Endothelial cell of umbilical vein (primary cell): ENCODE results near the gene PIP4P1. TPM values are rescaled to one million over a fixed set of nuclear protein-coding genes. Genes with fewer than 3 reads are reported as not detected.

Experiments used
- BruUV-seq: library from RNA; stranded (reverse); fragments of 400-500 nt; replicated peaks from 2 replicates; lab custom pipeline; 2021; lab: Mats Ljungman, UMichigan
- CTCF ChIA-PET: fragments of 300-600, 350-600 bp; sonication (Branson Sonifier 250); formaldehyde crosslinking; loops from one replicate; lab custom pipeline; 2021; ENCODE audit warnings: antibody characterized with exemption, inconsistent platforms; lab: Charles Lee
- POLR2A ChIA-PET: fragments of 300-600, 350-600 bp; sonication (Branson Sonifier 250); formaldehyde crosslinking; loops from one replicate; lab custom pipeline; 2021; ENCODE audit warnings: antibody characterized with exemption, inconsistent platforms; lab: Charles Lee
- DNase-seq: peaks from one replicate; pipeline ENCODE4 v3.0.0-alpha.2; 2011; ENCODE audit warnings: low read depth, low spot score
- FAIRE-seq: peaks from 2 replicates; lab custom pipeline; 2011; peaks lifted over from hg19 to GRCh38; lab: Jason Lieb, UNC
- H2AFZ ChIP-seq: 2 replicates; pipeline ENCODE4 v1.6.0; 2012; ENCODE audit warnings: low read depth, low read length, control low read depth, inconsistent platforms
- H3K27ac ChIP-seq: 2 replicates; pipeline ENCODE4 v1.5.1; 2011; ENCODE audit warnings: low read depth, mild to moderate bottlenecking, control low read depth, low read length, moderate library complexity; ENCODE audit not compliant: insufficient read depth
- H3K27me3 ChIP-seq, 2 experiments: 2 replicates each; pipeline versions ENCODE4 v1.6.0 to v1.6.1; 2011; ENCODE audit warnings: low read length in 2 of 2, mixed read lengths in 1 of 2; ENCODE audit not compliant: control insufficient read depth in 2 of 2, insufficient read depth in 2 of 2
- H3K36me3 ChIP-seq, 2 experiments: 2 replicates in 1 of 2; 3 replicates in 1 of 2; pipeline ENCODE4 v1.5.1; 2011; ENCODE audit warnings: low read length in 2 of 2, mild to moderate bottlenecking in 1 of 2, moderate library complexity in 1 of 2; ENCODE audit not compliant: control insufficient read depth in 2 of 2, insufficient read depth in 2 of 2; ENCODE audit errors: extremely low read depth in 1 of 2
- H3K4me1 ChIP-seq: 3 replicates; pipeline ENCODE4 v1.5.1; 2011; ENCODE audit warnings: mild to moderate bottlenecking, low read length; ENCODE audit not compliant: control insufficient read depth, insufficient read depth; ENCODE audit errors: extremely low read depth
- H3K4me2 ChIP-seq: 2 replicates; pipeline ENCODE4 v1.6.1; 2011; ENCODE audit warnings: low read length, control low read depth, mixed read lengths; ENCODE audit not compliant: insufficient read depth
- H3K4me3 ChIP-seq, 3 experiments: fragments of 200-600 bp in 1 of 3; sonication (generic), shearing (Covaris generic) in 1 of 3; replicated peaks in 1 of 3; 2 replicates each; pipeline ENCODE4 v1.5.1; 2011 to 2016; ENCODE audit warnings: control low read depth in 3 of 3, low read length in 3 of 3, mild to moderate bottlenecking in 2 of 3, inconsistent platforms in 1 of 3, low read depth in 1 of 3, moderate library complexity in 1 of 3; ENCODE audit not compliant: insufficient read depth in 1 of 3
- H3K79me2 ChIP-seq: 2 replicates; pipeline ENCODE4 v1.6.0; 2012; ENCODE audit warnings: low read length, inconsistent platforms; ENCODE audit not compliant: control insufficient read depth, insufficient read depth
- H3K9ac ChIP-seq: replicated peaks from 2 replicates; pipeline ENCODE3; 2011; ENCODE audit warnings: low read length, control low read depth; ENCODE audit not compliant: insufficient read depth; ENCODE audit errors: extremely low read depth
- H3K9me1 ChIP-seq: replicated peaks from 3 replicates; pipeline ENCODE4 v1.6.0; 2011; ENCODE audit warnings: mild to moderate bottlenecking, low read length; ENCODE audit not compliant: control insufficient read depth, insufficient read depth; ENCODE audit errors: extremely low read depth
- H3K9me3 ChIP-seq: replicated peaks from 2 replicates; pipeline ENCODE4 v1.5.1; 2012; ENCODE audit warnings: low read length, inconsistent platforms; ENCODE audit not compliant: control insufficient read depth, insufficient read depth
- H4K20me1 ChIP-seq: replicated peaks from 2 replicates; pipeline ENCODE3; 2011; ENCODE audit warnings: mild to moderate bottlenecking, low read length; ENCODE audit not compliant: control insufficient read depth, insufficient read depth; ENCODE audit errors: extremely low read depth
- CTCF ChIP-seq, 2 donors: IDR thresholded peaks; 1 replicate in 1 of 2; 2 replicates in 1 of 2; pipeline ENCODE4 v1.5.1; 2011; ENCODE audit warnings: low read length in 2 of 2, mild to moderate bottlenecking in 2 of 2, moderate library complexity in 2 of 2, control low read depth in 1 of 2, inconsistent platforms in 1 of 2, low read depth in 1 of 2; ENCODE audit not compliant: insufficient read depth in 1 of 2; ENCODE audit errors: extremely low read depth in 1 of 2
- EZH2 ChIP-seq: IDR thresholded peaks from 2 replicates; pipeline ENCODE4 v1.6.1; 2012; ENCODE audit warnings: borderline replicate concordance, low read depth, mild to moderate bottlenecking, moderate library complexity, low read length, inconsistent platforms; ENCODE audit not compliant: severe bottlenecking
- FOS ChIP-seq: IDR thresholded peaks from 2 replicates; pipeline ENCODE4 v1.6.1; 2011; ENCODE audit warnings: mild to moderate bottlenecking, low read length, moderate library complexity, borderline replicate concordance; ENCODE audit not compliant: insufficient read depth
- GATA2 ChIP-seq: IDR thresholded peaks from 2 replicates; pipeline ENCODE4 v1.7.0; 2011; ENCODE audit warnings: low read depth, mild to moderate bottlenecking, moderate library complexity, mixed read lengths, low read length; ENCODE audit not compliant: insufficient read length, insufficient read depth
- JUN ChIP-seq: IDR thresholded peaks from 2 replicates; pipeline ENCODE4 v1.6.1; 2011; ENCODE audit warnings: borderline replicate concordance, low read depth; ENCODE audit not compliant: insufficient read length, insufficient read depth
- MYC ChIP-seq: IDR thresholded peaks from one replicate; pipeline ENCODE4 v1.6.1; 2011; ENCODE audit warnings: mild to moderate bottlenecking, low read depth, low read length
- POLR2A ChIP-seq: IDR thresholded peaks from 2 replicates; pipeline ENCODE4 v1.6.1; 2012; ENCODE audit warnings: low read depth, mild to moderate bottlenecking, control low read depth, low read length
- POLR2AphosphoS5 ChIP-seq: IDR thresholded peaks from 2 replicates; pipeline ENCODE4 v1.6.1; 2012; ENCODE audit warnings: low read depth, mild to moderate bottlenecking, control low read depth, low read length, moderate library complexity; ENCODE audit not compliant: insufficient read depth
- dilution Hi-C: fragments of 300-500 bp; cut with MboI; formaldehyde crosslinking; loops from one replicate; pipeline ENCODE4 v1.15.0; 2019; ENCODE audit warnings: low sequenced_read_pairs; ENCODE audit not compliant: extremely low pct_ligation_motif_present
- intact Hi-C: fragments of 100-400 bp; cut with micrococcal nuclease; formaldehyde crosslinking; loops from one replicate; pipeline ENCODE4 v1.10.0; 2022
- polyA plus RNA-seq, 4 experiments: library from polyadenylated mRNA; depleted of rRNA in 3 of 4; stranded (reverse) in 3 of 4; unstranded in 1 of 4; fragments of >200 nt; gene quantifications; 2 replicates each; pipeline versions ENCODE4 v1.2.1 to v1.2.3, GENCODE V29; 2011 to 2012; ENCODE audit warnings: missing spikeins in 1 of 4
- total RNA-seq: library from RNA; stranded (reverse); gene quantifications from 2 replicates; pipeline ENCODE4 v1.2.3, GENCODE V29; 2021
- TF ChIP-seq, protein P1 (sequence below): IDR thresholded peaks from 2 replicates; pipeline ENCODE4 v1.6.1; 2011; ENCODE audit not compliant: insufficient read depth, insufficient read length

The PIP4P1 gene
- total and polyA plus RNA-seq, 2 donors (not counting 3 experiments of a cell fraction or from before 2014, with no cell fraction given): 28.6 to 52.5 TPM

DNA sequence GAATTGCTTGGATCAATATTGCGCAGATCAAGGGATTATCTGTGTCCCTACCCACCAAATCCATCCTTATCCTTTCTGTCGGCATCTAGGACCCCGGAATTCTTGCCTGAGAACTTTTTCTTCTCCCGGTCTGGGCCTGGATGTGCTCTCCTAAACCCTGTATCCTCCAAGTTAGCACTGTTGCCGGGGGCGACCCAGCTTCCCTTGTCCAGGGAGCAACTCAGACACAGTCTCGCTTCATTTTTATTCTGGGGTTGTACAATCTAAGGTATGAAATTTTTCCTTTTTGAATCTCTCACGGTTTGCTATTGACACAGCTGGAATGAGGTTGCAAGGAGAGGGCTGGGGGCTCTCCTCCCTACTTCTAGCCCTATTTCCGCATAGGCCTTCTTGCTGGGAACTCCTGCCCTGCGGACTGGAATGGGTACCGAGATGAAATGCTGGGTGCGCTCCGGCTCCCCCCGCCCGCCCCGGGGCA lies 7.6 kb upstream of the PIP4P1 start:
- H2AFZ ChIP-seq: peak overlapping the region; percentile 61
- no TSS peak for BruUV-seq
- peaks cover 6 to 8% of the 10 kb centered on the region in 2 experiments for H3K36me3 ChIP-seq
- TF ChIP-seq GATA2 (no peak), MYC (no peak), JUN (no peak), EZH2 (no peak), FOS (no peak), POLR2A (no peak), CTCF (IDR thresholded peaks at IDR 0.05; ENCODE audit: extremely low read depth in 1 of 2, insufficient read depth in 1 of 2, low read depth in 1 of 2, low read length in 2 of 2) (no peak), POLR2AphosphoS5 (no peak)
- TF ChIP-seq, protein P1, sequence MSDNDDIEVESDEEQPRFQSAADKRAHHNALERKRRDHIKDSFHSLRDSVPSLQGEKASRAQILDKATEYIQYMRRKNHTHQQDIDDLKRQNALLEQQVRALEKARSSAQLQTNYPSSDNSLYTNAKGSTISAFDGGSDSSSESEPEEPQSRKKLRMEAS: no peak
- CTCF ChIA-PET: interaction anchor here (0.6 to 2.7 kb wide), 2 partner anchors 53 to 126 kb away, joined by 3 to 16 read pairs; no protein-coding TSS in a partner anchor
- no peaks in the 10 kb centered on the region for H4K20me1 ChIP-seq
- intact Hi-C loops: loop anchor here (1.0 kb wide), 5 partner anchors 8 to 137 kb away; partner anchors contain the start of genes APEX1, PIP4P1 and TEP1
- peak overlapping the region; percentile 76 for H3K27ac ChIP-seq
- FAIRE-seq: no peak
- H3K9me3 ChIP-seq: no peaks in the 10 kb centered on the region
- H3K4me2 ChIP-seq: peak overlapping the region; percentile 68
- H3K79me2 ChIP-seq: peaks cover 44% of the 10 kb centered on the region
- no peaks in the 10 kb centered on the region for H3K9me1 ChIP-seq
- H3K27me3 ChIP-seq: peaks cover 2 to 9% of the 10 kb centered on the region in 2 experiments
- H3K4me1 ChIP-seq: peaks cover 24% of the 10 kb centered on the region
- peak overlapping the region; percentile 83 for H3K9ac ChIP-seq
- POLR2A ChIA-PET: interaction anchor here (0.8 to 4.2 kb wide), 5 partner anchors 13 to 142 kb away, joined by 3 to 32 read pairs (median 10); partner anchors contain the start of genes APEX1, OSGEP and PARP2
- peak overlapping the region in 2 of 3 experiments; percentile 77 to 94 for H3K4me3 ChIP-seq
- dilution Hi-C loops: no loop called here
- no peak for DNase-seq
